HG02610 (cell line): ENCODE data around the gene SYNGR1.
"Not testable (repeated sequence)": the region's sequence is repeated elsewhere in the genome, so short reads cannot be mapped to it uniquely, and the experiment has no call there.

ENCODE experiments used
- ATAC-seq: cut with Tn5 transposase; IDR thresholded peaks from one replicate; pipeline ENCODE4 v1.9.1; 2021; ENCODE audit warnings: mild to moderate bottlenecking, moderate library complexity; ENCODE audit not compliant: unreplicated experiment

Gene SYNGR1

GRCh38 chr22:39405346-39406085 lies 55.7 kb downstream of the SYNGR1 start:
- no peak for ATAC-seq

- ATAC-seq, result no peak
Observed at GRCh38 chr22:39408173-39408572, 58.4 kb downstream of the SYNGR1 start.

- ATAC-seq, result no peak
Observed at GRCh38 chr22:39408807-39409206, 59.0 kb downstream of the SYNGR1 start.

GRCh38 chr22:39409516-39410029 lies 59.8 kb downstream of the SYNGR1 start:
- no peak for ATAC-seq

GRCh38 chr22:39410264-39410663 lies 60.5 kb downstream of the SYNGR1 start:
- no peak for ATAC-seq

- ATAC-seq, result not testable (repeated sequence)
Observed at GRCh38 chr22:39411828-39412365, 62.1 kb downstream of the SYNGR1 start.

GRCh38 chr22:39413204-39413603 lies 63.4 kb downstream of the SYNGR1 start:
- not testable (repeated sequence) for ATAC-seq

GRCh38 chr22:39414377-39414776 lies 64.6 kb downstream of the SYNGR1 start:
- ATAC-seq, result no peak

- ATAC-seq, result no peak
Observed at GRCh38 chr22:39414886-39415285, 65.1 kb downstream of the SYNGR1 start.

GRCh38 chr22:39415506-39415905 lies 65.7 kb downstream of the SYNGR1 start:
- no peak for ATAC-seq

- ATAC-seq, result no peak
Observed at GRCh38 chr22:39416319-39416718, 66.5 kb downstream of the SYNGR1 start.

GRCh38 chr22:39417641-39418040 lies 67.8 kb downstream of the SYNGR1 start:
- ATAC-seq, result no peak

- ATAC-seq, result no peak
Observed at GRCh38 chr22:39418696-39419095, 68.9 kb downstream of the SYNGR1 start.

- no peak for ATAC-seq
Observed at GRCh38 chr22:39419096-39419495, 69.3 kb downstream of the SYNGR1 start.

- no peak for ATAC-seq
Observed at GRCh38 chr22:39419911-39420310, 70.1 kb downstream of the SYNGR1 start.

- no peak for ATAC-seq
Observed at GRCh38 chr22:39421691-39422090, 71.9 kb downstream of the SYNGR1 start.

- no peak for ATAC-seq
Observed at GRCh38 chr22:39422101-39422500, 72.3 kb downstream of the SYNGR1 start.

GRCh38 chr22:39422721-39423120 lies 72.9 kb downstream of the SYNGR1 start:
- no peak for ATAC-seq

- no peak for ATAC-seq
Observed at GRCh38 chr22:39423976-39424375, 74.2 kb downstream of the SYNGR1 start.

- no peak for ATAC-seq
Observed at GRCh38 chr22:39426380-39427043, 76.7 kb downstream of the SYNGR1 start.

- ATAC-seq, result no peak
Observed at GRCh38 chr22:39427751-39428596, 78.2 kb downstream of the SYNGR1 start.
